ENCODE data around the gene CELF2.
A peak's percentile ranks its signal among the peaks of the same experiment; 100 is the strongest.

Gene CELF2

DNA sequence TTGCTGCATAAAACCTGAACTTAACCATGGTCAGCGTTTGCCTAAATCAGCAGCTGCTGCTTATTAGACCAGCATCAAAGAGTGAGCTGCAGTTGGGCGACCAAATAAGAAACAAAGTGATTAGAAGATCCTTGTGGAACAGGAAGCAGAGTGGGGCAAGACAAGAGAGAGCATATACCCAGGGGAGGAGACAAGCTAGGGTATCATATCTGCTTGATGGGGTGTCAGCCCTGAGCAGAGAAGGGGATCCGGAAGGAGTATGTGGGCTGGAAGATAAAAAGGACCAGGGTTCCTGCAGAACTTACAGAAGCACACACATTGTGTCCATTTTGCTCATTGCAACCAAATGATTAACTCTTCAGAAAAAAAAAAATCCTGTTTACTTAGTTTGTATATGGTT lies 213.6 kb downstream of the CELF2 start:
- no peak for DNase-seq

DNA sequence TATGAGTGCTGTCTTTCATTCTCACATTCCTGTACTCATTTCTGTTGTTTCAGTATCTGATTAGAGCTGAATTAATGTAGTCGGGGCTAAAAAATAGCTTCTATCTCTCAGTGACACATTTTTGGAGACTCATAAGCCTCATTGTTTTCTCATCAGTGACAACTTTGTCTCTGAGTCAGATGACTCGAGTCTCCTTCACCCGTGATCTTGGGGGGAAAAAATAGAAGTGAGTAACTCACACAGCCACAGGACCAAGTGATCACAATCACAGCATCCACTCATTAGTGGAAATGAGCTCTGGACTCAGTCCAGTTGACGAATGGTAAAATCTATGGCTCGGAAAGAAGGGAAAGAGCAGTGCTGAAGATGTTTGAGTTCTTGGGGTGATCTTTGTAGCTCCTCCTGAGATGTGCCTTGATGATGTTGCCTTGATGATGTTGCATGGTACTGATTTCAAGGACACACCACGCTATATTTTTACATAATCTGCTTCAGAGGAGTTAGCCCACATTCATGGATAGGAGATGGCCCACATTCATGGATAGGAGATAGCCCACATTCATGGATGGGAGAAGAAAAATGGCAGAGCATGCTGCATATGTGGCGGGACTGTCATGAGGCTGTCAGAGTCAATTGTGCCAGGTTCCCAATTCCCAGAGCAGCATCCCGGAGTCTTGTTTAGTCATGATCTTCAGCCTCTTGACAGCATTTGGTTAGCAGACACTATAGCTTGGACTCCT lies 214.7 kb downstream of the CELF2 start:
- DNase-seq: peak; percentile 42

DNA sequence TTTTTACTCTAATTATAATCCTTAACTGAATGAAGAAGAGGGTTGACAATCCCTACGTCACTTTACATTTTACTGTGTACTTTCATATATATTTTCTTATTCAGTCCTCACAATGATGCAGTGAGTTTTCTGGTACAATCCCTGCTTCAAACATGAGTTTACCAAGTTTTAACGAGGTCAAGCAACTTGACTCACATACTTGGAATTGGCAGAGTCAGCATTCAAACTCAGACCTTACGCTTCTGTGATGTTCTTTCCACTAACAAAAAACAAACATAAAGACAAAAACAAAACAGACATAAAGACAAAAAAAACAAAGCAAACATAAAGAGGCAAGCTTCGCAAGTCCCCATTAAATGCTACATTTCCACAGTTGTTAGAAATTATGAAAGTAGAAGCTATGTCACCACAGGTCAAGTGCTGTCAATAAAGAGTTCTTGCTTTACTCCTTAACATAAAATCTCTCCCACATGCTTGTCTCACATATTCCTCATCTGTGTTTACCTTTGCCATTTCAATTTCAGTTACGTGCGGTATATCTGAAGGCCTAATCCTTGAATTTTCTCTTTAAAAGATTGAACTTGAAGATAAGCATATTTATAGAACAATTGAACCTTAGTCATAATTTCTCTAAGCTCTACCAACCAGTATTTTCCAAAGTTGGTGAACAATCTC lies 217.3 kb downstream of the CELF2 start:
- DNase-seq: no peak

DNA sequence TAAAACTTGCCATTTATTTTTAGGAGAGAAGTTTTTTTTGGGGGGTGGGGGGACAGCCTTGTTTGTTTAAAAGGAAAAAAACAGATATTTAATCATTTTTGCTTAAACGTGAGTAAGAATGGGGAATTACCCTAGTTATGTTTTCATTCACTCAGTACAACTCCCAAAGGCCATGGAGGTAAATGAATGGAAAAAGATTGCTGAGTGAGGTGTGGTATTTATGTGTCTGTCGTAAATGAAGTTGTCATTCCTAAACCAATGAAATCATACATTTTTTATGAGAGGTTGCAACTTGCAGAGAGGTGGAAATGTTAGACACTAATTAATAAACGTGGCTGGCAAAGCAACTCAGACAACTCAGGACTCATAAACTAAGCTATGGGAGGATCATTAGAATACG lies 218.1 kb downstream of the CELF2 start:
- DNase-seq: peak; percentile 16

DNA sequence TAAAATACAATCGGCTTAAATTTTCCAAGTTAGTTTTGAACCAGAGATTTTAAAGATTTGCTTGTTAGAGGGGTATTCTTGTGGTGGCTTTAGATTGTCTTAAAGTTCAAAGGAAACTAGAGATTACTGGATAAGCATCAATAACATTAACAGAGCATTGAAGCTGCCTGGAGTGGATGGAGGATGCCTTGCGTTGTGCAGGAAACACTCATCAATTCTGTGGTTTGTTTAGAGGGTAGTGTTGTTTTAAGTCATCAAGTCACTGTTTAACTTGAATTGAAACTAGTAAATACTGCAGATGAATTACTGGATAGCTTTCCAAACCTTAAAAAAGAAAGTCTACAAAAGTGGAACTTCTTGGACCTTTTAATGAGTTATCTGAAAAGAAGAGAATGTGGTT lies 218.6 kb downstream of the CELF2 start:
- DNase-seq: peak; percentile 44

DNA sequence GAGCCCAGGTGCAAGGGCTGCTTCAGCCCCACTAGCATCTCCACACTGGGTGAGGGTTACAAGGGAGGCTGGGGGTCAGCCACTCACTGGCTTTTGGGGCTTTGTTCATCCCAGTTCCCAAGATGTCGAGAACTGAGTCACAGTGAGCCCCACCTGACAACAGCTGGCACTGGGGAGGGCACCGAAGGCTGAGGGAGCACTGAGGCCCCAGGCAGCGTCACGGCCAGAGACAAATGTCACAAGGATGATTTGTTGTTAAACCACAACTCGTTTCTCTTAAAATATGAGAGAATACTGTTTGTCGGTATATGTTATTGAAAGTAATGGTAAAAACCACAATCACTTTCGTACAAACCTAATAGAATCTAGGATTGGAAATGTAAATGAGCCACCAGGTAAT lies 219.9 kb downstream of the CELF2 start:
- peak; percentile 63 for DNase-seq

DNA sequence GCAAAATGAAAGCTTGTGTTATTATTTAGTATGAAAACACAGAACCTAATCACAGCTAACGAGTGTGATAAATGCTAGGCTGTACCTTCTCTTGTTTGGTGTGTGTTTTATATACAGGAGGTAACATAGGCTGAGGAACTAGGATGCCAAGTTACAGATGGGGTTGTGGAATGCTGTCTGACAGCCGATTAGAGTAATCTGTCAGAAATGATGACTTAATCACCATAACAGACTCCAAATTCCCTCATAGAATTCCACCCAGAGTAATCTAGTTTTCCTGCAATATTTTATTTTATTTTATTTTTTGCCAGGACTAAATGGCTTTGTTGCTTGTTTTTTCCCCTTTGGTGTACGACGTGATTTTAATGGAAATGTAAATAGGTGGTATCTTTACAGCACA lies 221.2 kb downstream of the CELF2 start:
- DNase-seq: no peak

DNA sequence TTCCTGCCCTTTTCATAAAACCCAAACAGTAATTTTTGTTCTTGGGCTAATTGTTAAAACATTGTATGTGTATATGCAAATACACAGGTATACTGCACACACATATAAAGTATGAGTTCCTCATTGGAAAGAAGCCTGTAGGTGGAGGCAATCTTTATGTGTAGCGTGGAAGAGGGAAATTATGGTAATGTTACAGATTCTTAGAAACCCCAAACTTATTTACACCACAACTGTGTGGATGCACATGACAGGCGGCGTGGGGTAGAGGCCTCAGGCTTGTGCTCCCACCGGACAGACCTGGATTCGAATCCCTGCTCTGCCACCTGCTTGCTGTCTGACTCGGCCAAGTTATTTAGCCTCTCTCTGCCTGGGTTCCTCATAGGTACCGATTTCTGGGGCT lies 223.0 kb downstream of the CELF2 start:
- DNase-seq: no peak

DNA sequence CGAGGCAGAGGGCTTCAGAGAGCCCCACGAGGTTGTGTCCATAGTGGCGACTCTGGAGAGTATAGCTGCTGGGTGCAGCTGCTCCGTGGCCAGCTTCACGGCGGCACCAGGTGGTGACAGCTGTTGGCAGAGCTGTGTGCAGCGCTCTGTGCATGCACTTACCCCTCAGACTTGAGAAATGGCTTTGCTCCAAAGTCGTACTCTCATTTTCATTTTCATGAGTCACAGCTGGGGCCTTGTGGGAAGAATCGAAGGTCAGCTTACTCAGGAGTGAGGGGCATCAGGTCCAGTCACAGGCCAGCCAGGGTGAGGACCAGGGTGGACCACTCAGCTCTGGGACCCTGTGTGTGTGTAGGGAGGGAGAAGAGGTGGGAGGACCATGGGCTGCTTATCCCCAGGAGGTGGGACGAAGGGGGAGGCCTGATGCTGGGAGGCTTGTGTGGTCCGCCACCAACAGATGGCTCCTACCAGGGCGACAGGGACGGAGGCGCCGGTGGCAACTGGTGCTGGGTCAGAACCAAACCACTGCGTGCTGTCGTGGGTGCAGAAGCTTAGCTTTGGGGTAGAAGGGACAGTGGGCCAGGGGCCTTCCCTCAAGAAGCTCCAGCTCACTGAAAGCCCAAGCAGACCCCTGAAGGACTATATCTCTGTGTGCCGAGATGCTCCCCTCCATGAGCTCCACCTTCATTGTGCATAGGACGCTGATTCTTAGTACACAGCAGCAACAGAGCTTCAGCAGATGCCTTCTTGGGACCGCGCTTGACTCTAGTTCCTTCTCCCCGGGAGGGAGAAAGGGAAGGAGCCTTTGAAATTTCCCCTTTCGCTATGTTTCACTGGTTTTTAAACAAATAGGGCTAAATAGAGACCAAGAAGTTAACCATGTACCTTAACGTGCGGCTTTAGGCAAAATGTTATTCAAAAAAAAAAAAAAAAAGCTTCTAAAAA lies 225.0 kb downstream of the CELF2 start:
- peak; percentile 51 for DNase-seq

DNA sequence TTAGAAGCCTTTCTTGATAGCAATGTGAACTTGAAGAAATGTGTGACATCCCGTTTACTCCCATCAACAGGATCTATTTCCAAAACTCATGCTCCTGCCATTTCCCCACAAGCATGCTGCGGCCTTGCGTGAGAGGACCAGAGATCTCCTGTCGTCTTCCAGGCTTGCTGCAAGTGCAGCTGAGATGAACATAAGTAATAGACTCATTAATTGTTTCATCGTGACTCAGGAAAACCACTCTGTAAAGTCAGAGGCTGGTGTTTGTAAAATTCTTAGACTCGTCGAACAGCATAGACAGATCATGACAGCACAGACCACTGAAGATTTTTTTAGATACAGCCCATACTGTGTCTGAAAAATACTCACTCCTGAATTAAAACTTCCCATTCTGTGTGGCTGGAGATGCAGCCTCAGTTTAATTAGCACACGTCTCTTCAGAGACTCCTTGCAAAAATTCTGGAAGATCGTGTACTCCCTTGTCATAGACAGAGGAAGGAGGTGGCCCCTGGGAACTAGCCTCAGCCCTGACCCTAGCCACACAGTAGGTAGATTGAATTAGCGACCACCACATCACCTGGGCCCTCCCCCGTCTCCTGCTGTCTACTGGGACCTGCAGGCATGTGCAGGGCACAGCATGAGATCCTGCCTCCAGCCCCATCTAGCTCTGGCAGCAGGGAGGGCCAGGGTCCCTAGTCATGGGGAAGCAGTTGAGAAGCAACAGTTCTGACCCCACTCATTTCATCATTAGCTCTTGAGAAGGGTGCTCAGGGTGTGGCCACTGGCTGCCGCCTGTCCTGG lies 226.0 kb downstream of the CELF2 start:
- no peak for DNase-seq

DNA sequence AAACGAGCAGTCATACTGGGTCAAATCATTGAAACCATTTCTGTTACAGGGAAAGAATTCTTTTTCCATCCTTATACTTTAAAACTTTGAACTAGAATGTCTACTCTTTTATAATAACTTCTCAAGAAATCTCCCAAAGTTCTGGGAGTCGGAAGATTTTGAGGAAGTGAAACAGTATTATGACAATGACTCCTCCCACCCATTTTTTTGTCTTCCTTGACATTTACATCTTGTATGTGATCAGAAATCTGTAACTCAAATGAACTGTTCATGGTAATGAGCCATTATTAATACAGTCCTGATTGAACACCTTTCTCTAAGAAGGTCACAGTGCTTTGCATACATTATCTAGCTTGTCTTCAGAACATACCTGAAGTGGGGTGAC lies 227.4 kb downstream of the CELF2 start:
- DNase-seq: no peak

DNA sequence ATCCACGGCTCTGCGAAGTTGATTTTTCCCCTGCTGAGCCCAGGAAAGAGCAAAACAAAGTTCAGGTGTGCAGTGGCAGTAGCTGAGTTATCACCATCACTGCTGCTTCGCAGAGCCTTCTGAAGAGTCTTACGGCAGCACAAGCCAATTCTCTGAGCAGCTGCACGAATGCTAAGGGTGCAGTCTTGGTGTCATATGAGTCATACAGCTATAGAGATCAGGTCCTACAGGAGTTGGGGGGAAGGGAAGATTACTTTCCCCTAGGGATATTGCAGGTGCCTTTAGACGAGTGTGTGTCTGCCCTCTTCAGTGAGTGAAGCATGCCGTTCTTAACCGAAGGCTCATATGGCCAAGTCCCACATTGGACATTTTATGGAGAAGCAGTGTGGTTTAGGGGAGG lies 227.8 kb downstream of the CELF2 start:
- peak; percentile 44 for DNase-seq

DNA sequence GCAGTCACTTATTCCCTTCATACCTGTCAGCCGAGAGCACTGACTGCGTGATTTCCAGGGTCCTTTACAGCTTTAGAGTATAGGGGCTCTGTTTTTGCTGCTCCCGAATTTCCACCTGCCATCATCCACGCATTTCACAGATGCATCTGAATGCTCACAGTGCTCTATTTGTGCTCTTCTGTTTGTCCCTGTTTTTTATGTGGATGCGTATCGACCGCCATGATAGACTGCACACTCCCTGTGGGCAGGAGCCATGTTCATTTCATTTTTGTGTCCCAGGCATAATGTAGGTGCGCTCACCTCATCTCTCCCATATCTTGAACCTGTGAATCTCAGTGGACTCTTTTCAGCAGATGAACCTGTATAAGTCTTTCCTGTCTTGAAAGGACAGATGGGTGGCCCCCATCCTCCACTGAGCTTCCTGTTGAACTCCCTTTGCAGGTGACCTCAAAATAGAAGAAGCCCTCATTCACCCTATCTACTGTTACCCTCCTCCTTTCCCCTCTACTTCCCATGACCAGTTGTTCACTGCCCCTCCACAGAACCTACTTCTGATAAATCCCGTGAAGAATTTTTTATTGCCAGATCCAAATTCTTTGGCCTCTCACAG lies 228.4 kb downstream of the CELF2 start:
- no peak for DNase-seq

DNA sequence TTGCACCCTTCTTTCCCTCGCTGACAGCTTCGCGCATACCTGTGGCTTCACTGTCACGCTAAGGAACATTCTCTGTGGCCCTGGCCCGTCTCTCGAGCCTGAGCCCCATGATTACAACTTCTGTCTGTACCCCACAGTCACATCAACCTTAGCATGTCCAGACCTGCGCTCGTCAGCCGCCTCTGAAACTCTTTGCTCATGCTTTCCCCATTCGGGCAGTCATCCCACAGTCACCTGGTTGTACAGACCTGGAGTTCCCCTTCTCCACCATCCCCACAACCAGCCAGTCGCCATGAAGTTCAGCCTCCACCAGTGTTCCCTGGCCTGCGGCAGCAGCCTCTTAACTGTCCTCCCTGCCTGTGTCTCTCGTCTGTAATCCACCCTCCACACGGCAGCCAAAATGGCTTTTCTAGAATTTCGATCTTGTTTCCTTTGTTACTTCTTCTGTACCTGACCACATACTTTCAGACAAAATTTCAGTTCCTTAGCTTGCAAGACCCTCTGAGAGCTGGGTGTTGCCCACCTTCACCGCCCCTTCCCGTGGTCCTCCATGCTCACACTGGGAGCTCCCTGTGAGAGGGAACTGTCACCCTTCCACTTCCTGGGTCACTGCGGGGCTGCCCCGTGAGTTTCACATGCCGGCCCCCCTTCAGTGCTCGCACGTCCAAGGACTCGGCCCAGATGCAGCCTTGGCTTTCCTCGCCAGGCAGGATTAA lies 229.2 kb downstream of the CELF2 start:
- peak; percentile 29 for DNase-seq

DNA sequence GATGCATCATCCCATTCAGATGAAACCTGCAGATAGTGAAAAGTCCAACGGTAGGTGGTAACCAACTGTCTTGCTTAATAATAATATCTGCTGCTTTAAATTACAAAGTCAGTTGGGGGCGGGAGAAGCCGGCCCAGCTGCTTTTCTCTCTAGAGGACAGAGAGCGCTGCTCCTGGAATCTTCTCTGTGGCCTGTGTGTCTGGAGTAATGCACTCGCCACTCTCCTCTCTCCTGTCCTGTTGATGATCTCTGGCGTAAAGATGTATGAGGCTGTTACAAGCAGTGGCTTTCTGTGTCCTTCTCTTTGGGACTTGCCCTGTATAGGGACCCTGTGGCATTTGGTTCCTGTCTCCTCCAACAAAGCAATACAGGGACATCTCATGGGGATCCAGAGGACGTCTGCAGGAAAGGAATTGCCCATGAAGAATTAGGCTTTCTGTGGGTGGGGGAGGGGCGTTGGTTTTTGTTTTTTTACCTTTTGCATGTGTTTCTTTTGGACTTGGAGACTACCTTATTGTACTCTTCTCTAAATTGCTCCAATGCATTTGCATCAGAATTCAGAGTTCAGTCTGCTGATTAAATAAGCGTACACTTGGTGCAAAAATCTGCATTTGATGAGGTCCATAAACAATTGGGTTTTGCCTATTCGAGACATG lies 231.6 kb downstream of the CELF2 start:
- DNase-seq: no peak

DNA sequence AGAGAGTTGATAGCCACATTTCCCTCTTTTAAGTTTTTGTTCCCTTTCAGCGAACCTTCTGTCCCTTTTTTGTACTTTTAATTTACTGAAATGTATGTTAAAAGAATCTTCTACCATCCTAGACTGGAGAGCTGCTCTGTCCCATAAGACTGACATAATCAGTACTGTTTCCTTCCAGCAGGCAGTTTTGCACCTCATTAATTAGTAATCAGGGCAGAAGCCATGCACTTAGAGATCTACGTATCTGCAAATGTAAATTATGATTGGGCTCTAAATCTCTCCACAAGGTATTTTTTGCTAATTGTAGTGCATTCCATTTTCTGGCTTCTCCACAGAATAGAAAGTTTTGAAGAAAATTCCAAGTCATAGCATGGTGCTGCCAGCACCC lies 232.1 kb downstream of the CELF2 start:
- no peak for DNase-seq

DNA sequence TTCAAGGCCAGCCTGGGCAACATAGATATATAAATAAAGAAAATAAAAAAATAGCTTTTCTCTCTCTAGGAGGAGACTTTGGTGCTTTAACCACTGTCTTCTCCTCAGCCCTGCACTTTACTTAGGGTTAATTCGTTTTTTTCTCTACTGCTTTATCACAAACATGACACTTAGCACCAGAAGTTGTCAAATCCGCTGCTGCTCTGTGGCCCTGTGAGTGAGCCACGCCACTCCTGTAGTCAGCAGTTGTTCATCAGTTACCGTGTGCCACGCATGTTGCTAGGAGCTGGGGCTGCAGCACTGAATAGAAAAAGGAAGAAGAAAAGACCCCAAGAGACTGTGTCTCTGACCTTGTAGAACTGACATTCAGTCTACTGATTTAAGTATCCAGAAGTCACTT lies 232.6 kb downstream of the CELF2 start:
- no peak for DNase-seq

DNA sequence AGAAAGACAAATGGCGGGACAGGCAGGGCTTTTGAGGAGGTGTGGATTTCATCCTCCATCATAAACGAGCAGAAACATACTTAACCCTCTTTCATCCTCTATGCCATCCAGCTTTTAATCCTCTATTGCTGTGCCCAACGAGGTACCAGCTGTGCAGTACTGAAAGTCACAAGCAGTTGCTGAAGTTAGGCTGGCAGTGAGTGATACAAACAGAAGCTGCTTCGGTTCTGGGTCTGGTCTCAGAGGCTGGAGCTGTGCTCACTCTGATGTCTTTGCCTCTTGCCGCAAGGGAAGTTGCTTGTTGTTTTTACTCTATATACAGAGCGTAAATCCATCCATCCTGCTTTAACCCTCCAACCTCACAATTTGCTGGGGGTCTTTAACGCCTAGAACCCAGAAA lies 235.2 kb downstream of the CELF2 start:
- no peak for DNase-seq

DNA sequence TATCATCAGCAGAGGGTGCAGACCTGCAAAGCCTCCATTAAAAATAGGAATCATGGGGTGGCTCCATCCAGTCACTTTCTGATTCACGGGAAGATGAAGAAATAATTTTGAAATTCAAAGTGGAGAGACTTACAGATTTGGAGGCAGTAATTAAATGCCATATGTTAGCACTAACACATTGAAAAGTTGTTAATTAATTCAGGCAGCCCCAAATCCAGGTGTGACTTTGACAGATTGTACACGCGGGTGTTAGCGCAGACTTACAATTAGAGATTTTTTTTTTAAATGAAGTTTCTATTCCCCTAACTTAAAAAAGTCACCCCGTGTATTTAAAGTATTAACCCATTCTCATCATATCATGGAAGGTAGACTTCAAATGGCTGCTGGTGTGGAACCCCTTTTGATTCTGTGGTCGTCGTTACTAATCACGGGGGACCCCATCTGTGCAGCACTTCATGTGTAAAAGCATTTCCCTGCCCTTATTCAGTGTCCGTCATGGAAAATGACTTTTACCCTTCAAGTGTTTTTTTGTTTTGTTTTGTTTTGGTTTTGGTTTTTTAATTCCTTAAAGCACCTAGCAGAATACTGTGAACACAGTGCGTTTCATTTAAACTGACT lies 235.8 kb downstream of the CELF2 start:
- no peak for DNase-seq

DNA sequence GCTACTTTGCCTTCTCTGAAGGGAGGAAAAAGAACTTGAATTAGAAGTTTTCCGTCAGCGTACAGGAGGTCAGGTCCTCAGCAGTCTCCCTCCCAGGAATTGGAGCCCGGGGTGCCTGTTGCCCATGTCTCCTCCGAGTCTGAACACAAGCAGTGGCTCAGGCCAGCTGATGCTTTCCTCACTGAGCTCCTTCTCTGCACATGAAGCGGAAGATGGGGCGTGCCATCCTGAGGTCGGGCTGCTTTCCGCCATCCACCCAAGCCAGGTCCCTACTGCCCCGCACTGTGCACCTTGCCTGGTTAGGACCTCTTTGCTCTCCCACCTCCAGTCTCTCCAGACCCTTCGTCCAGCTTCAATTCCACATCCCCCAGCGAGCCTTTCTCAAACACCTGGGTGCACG lies 237.5 kb downstream of the CELF2 start:
- no peak for DNase-seq

All from stimulated activated CD4-positive, alpha-beta T cell treated with anti-CD3 and anti-CD28 coated beads, Interleukin-15, amount 100 ng/mL, for 24 hours (primary cell).